Body of pancreas (tissue), 4 donors: ENCODE measurements around the gene PINK1. TPM values are rescaled to one million over a fixed set of nuclear protein-coding genes. Genes with fewer than 3 reads are reported as not detected.

Experiments used
- ATAC-seq: fragments of 150-250 bp; one replicate; pipeline ENCODE4 v1.9.1; 2016
- DNase-seq, 4 donors: peaks; one replicate each; pipeline ENCODE4 v3.0.0-alpha.2; 2019
- H3K27ac ChIP-seq, 4 donors: fragments of 200-600 bp; sonication (generic); 1 replicate in 3 of 4; 2 replicates in 1 of 4; pipeline versions ENCODE4 v1.5.1 to v1.6.1; 2016 to 2019; ENCODE audit warnings: mild to moderate bottlenecking in 1 of 4, mixed read lengths in 1 of 4, moderate library complexity in 1 of 4
- H3K27me3 ChIP-seq, 2 donors: fragments of 200-600 bp; sonication (generic); one replicate each; pipeline ENCODE4 v1.6.0; 2016; ENCODE audit warnings: mild to moderate bottlenecking in 1 of 2
- H3K36me3 ChIP-seq, 2 donors: fragments of 200-600 bp; sonication (generic); replicated peaks in 1 of 2; 2 replicates each; pipeline ENCODE4 v1.5.1; 2016; ENCODE audit warnings: low read depth in 2 of 2; ENCODE audit not compliant: insufficient read depth in 1 of 2
- H3K4me1 ChIP-seq: fragments of 200-600 bp; sonication (generic); one replicate; pipeline ENCODE4 v1.6.0; 2016
- H3K4me3 ChIP-seq, 2 donors: fragments of 200-600 bp; sonication (generic); 1 replicate in 1 of 2; 2 replicates in 1 of 2; pipeline ENCODE4 v1.5.1; 2016 to 2019
- H3K9me3 ChIP-seq, 3 donors: fragments of 200-600 bp; sonication (generic); 1 replicate in 2 of 3; 2 replicates in 1 of 3; pipeline ENCODE4 v1.5.1; 2016
- POLR2A ChIP-seq, 3 donors: fragments of 450-650 bp; IDR thresholded peaks; one replicate each; pipeline ENCODE4 v1.6.1; 2016; ENCODE audit warnings: antibody characterized with exemption in 3 of 3, mild to moderate bottlenecking in 2 of 3
- WGBS, 2 donors: methylation state at CpG; one replicate each; pipeline ENCODE4 v1.1.5; 2017; 5-methylcytosine and 5-hydroxymethylcytosine counted together
- intact Hi-C: fragments of 100-400 bp; cut with DNase I; formaldehyde crosslinking; loops from one replicate; pipeline ENCODE4 v1.15.1; 2023
- total RNA-seq, 2 donors: library from RNA; depleted of rRNA; stranded (reverse); fragments of >200 nt; gene quantifications; one replicate each; pipeline ENCODE4 v1.1.0, GENCODE V29; 2016
- TF ChIP-seq, protein P1 (sequence below), 7 experiments: fragments of 450-650 bp in 4 of 7; fragments of 200-600 bp in 3 of 7; sonication (generic) in 3 of 7; IDR thresholded peaks; one replicate each; pipeline ENCODE4 v1.5.1; 2016 to 2019; ENCODE audit warnings: antibody characterized with exemption in 7 of 7

The PINK1 gene
- total RNA-seq, 2 donors from 2014 or later, result 40.9 to 67.5 TPM

DNA sequence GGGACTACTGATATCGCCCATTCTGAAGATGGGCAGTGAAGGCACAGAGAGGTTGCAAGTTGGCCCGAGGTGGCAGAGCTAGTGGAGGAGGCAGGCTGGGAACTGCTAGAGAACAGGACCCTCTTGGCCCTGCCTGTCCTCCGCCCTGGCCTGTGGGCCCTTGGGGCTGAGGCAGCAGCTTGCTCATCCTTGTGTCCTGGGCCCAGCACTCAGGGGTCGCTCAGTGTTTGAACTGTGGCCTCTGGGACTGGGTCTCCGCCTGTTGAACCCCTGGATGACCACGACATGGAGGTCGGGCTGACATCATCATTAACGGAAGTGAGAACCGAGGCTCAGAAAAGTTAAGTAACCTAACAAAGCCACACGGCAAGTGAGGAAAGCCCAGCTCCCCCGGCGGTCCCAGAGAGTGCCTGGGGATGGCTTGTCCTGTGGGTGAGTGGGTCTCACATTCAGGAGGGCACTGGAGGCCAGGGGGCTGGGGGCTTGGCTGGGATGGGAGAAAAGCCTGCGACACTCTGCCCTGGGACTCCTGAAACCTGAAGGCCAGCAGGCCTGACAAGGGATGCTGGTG, 50.9 kb downstream of the PINK1 start:
- peak overlapping the region in 2 of 4 donors; percentile 32 to 49 for H3K27ac ChIP-seq
- peaks cover 7% of the 10 kb centered on the region for H3K4me1 ChIP-seq
- WGBS, 2 donors, result 76 to 80% methylated on average over 2 to 13 of the region's 13 CpGs
- no peaks in the 10 kb centered on the region for H3K36me3 ChIP-seq
- no peak overlapping the region for H3K4me3 ChIP-seq
- no peaks in the 10 kb centered on the region for H3K27me3 ChIP-seq
- no peaks in the 10 kb centered on the region for H3K9me3 ChIP-seq
- DNase-seq, result no peak
- intact Hi-C loops, result no loop called here
- no peak for ATAC-seq
- TF ChIP-seq POLR2A (IDR thresholded peaks at IDR 0.05), result no peak
- TF ChIP-seq, protein P1, sequence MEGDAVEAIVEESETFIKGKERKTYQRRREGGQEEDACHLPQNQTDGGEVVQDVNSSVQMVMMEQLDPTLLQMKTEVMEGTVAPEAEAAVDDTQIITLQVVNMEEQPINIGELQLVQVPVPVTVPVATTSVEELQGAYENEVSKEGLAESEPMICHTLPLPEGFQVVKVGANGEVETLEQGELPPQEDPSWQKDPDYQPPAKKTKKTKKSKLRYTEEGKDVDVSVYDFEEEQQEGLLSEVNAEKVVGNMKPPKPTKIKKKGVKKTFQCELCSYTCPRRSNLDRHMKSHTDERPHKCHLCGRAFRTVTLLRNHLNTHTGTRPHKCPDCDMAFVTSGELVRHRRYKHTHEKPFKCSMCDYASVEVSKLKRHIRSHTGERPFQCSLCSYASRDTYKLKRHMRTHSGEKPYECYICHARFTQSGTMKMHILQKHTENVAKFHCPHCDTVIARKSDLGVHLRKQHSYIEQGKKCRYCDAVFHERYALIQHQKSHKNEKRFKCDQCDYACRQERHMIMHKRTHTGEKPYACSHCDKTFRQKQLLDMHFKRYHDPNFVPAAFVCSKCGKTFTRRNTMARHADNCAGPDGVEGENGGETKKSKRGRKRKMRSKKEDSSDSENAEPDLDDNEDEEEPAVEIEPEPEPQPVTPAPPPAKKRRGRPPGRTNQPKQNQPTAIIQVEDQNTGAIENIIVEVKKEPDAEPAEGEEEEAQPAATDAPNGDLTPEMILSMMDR (IDR thresholded peaks at IDR 0.05), result no peak

DNA sequence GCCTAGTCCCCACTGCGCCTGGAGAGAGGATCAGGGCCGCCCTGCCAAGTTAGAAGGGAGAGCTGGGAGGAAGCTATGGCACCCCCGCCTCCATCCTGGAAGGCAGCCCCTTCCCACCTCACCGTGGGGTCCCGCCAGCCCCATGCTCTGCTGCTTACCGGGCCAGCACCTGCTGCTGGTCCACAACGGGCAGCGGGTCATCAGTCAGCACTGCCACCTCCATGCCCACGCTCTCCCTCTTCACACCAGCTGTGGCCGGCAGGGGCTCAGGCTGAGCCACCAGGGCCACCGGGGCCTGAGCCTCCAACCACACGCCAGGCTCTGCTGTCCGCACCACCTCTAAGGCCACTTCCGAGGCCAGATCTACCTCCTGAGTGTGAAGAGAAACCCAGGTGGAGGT, 51.4 kb downstream of the PINK1 start:
- Histone ChIP-seq H3K36me3 (no peaks in the 10 kb centered on the region), H3K27me3 (no peaks in the 10 kb centered on the region), H3K4me1 (peaks cover 7% of the 10 kb centered on the region), H3K27ac (peak overlapping the region in 2 of 4 donors; percentile 32 to 49), H3K9me3 (no peaks in the 10 kb centered on the region), H3K4me3 (no peak overlapping the region)
- no peak for ATAC-seq
- no peak for DNase-seq
- no peak for TF ChIP-seq POLR2A (IDR thresholded peaks at IDR 0.05)
- TF ChIP-seq, protein P1 (IDR thresholded peaks at IDR 0.05), result no peak
- 79 to 92% methylated on average over 2 to 8 of the region's 14 CpGs for WGBS, 2 donors
- intact Hi-C loops, result loop anchor here (5.0 kb wide), 1 partner anchor 503 kb away; no protein-coding TSS in a partner anchor

GRCh38 chr1:20685099-20685662, 51.9 kb downstream of the PINK1 start:
- intact Hi-C loops, result loop anchor here (5.0 kb wide), 1 partner anchor 502 kb away; no protein-coding TSS in a partner anchor
- Histone ChIP-seq H3K4me3 (no peak overlapping the region), H3K4me1 (peaks cover 2% of the 10 kb centered on the region), H3K9me3 (no peaks in the 10 kb centered on the region), H3K27me3 (no peaks in the 10 kb centered on the region), H3K36me3 (no peaks in the 10 kb centered on the region), H3K27ac (peak overlapping the region in 2 of 4 donors; percentile 49 to 50)
- peak in 1 of 4 donors; percentile 8 for DNase-seq
- 78 to 87% methylated on average over 15 to 20 of the region's 21 CpGs for WGBS, 2 donors
- ATAC-seq, result peak; percentile 45
- TF ChIP-seq, protein P1 (IDR thresholded peaks at IDR 0.05), result no peak
- TF ChIP-seq POLR2A (IDR thresholded peaks at IDR 0.05), result peak in 1 of 3 donors; percentile 13

- Histone ChIP-seq H3K36me3 (no peaks in the 10 kb centered on the region), H3K27ac (peak overlapping the region in 2 of 4 donors; percentile 49 to 50), H3K27me3 (no peaks in the 10 kb centered on the region), H3K4me1 (no peaks in the 10 kb centered on the region), H3K9me3 (no peaks in the 10 kb centered on the region), H3K4me3 (no peak overlapping the region)
- ATAC-seq (no peak), DNase-seq (no peak)
- 80 to 81% methylated on average over 5 to 12 of the region's 12 CpGs for WGBS, 2 donors
- intact Hi-C loops, result loop anchor here (5.0 kb wide), 1 partner anchor 502 kb away; no protein-coding TSS in a partner anchor
- TF ChIP-seq, protein P1 (IDR thresholded peaks at IDR 0.05), result no peak
- TF ChIP-seq POLR2A (IDR thresholded peaks at IDR 0.05), result no peak
Observed at GRCh38 chr1:20685741-20686140, 52.5 kb downstream of the PINK1 start.
